Activated naive CD4-positive, alpha-beta T cell treated with anti-CD3 and anti-CD28 coated beads, Interleukin-2, amount 50 U/mL, for 16 hours (primary cell): ENCODE measurements around the gene RNU6-1.

Source experiments
- DNase-seq: peaks from one replicate; pipeline ENCODE4 v3.0.0-alpha.2; 2020

The RNU6-1 gene

DNA sequence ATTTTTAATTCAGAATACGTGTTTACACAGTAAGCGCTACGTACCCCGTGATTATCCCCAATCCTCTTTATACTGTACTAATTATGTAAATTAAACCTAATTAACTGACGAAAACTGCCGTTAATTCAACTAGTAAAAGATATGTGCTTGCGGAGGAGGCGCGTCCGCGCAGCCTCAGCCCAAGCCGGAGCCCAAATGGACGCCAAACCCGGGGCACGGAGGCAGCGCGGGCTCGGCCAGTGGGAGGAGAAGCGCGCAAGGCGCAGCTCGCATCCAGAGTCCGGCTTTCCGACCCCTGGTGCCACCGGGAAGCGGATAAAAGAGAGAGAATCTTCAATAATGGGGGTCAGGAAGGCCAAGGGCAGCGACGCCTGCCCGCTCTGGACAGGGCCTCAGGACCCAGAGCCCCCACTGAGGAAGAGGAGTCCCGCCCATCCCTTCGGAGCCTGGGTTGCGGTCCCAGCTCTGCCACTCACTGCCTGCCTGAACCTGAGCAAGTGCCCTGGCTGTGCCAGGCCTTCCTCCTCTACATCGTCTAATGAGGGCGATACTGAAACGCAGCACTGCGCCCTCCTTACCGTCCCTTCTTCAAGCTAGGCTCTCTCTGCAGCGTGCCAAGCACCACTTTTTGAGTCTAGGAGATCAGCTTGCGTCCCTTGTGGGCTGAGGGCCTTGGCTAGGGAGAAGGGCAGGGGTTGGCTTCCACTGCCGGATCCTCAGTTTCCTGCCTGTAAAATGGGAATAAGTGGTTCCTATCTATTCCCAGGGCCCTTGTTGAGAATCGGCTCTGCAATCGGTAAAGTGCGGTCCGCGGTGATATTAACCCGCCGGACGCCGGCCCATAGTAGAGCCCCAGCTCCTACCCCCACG, 19.5 kb downstream of the RNU6-1 start:
- DNase-seq = no peak

DNA sequence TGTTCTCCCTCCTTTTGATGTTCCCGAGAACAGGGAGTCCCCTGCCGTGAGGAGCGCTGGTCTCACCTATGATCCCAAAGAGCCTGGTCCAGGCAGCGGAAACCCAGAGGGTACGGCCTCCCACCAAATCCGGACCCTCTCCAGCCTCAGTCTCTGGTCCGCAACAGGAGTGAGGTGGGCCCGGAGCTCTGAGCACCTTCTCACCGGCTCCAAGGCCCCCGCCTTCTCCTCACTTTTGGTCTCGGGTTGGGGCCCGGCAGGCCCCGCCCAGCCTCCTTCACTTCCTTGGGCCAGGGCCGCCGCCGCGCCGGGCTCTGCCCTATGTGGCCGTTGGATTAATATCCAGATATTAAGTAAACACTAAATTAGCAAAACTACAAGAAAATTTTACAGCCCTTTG, 20.2 kb downstream of the RNU6-1 start:
- DNase-seq = no peak

DNA sequence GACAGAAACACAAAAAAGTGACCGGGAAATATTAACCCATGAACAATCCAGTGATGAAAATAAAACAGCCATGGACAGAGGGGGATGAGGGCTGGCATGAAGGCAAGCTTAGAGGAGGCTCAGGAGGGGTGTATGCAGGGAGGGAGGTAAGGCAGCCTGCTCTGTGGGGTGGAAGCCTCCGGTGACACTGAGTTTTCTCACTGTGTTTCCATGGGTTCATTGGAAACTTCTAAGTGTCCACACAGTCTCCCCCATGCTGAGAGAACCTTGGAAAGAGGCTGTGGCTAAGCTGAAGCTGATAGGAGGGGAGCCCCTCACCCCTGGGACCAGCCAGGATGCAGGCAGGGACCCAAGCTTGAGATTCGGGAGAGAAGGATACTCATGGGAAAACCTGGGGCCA, 21.4 kb downstream of the RNU6-1 start:
- no peak for DNase-seq

DNA sequence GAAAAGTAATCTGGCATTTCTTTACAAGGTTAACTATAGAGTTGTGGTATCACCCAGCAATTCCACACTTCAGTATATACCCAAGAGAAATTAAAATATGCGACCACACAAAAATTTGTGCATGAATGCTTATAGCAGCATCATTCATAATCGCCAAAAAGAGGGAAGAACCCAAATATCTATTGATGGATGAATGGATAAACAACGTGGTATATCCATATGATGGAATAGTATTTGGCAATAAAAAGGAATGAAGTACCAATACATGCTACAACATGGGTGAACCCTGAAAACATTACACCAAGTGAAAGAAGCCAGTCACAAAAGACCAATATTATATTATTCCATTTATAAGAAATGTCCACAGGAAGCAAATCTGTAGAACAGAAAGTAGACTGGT, 23.2 kb downstream of the RNU6-1 start:
- no peak for DNase-seq

- DNase-seq = no peak
These were observed 24.7 kb downstream of the RNU6-1 start for GRCh38 chr15:67815036-67815592.

- DNase-seq = no peak
These were observed 26.7 kb downstream of the RNU6-1 start for GRCh38 chr15:67813104-67813634.

- no peak for DNase-seq
These were observed 27.6 kb downstream of the RNU6-1 start for GRCh38 chr15:67812241-67812644.

DNA sequence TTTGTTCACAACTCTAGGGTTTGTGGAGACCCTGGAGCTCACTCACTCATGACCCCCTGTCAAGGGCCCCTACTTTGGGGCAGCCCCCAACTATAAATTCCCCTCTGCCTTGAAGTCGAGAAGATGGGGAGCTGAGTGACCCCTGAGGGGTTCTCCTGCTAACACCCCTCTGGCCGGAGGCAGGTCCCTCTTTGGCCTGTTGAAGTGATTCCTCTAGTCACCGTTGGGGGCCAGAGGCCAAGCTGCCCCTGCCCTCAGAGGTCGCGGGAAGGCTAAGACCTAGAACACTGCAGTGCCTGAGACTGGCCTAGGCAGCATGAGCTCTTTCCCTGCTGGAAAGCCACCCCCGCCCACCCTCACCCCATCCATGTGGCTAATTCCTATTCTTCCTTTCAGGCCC, 30.0 kb downstream of the RNU6-1 start:
- DNase-seq = no peak

DNA sequence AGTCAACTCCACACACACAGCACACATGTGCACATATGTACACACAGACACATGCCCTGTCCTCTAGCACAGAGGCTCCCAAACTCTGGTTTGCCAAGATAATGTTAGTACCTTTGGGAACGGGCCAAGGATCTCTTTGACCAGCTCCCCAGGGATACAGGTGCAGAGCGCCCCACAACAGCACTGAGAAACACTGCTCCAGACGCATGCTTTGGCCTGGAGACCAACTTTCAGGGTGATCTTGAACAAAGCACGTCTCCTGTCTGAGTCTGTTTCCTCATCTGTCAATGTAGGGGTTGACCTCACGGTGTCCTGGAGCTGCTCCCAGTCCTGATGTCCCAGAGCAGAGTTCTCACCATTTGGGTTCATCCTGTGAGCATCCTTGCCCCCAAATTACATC, 30.4 kb downstream of the RNU6-1 start:
- no peak for DNase-seq

DNA sequence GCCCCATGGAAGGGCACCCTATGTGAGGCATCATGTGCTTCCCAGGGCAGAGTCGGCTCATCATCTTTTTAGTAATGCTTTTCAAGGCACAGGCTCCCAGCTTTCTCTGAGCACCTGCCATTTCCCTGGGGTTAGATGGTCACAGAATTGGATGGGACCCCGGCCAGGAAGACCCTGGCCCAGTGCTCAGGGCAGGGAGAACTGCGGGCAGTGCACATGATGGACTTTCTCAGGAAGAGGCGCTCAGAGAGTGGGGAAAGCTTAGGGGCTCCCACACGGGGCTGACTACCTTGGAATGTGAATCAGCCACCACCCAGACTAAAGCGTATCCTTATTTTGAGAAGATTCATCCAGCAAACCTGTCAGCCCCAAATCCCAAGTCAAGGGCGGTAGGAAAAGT, 31.0 kb downstream of the RNU6-1 start:
- no peak for DNase-seq

- DNase-seq = no peak
These were observed 32.0 kb downstream of the RNU6-1 start for GRCh38 chr15:67807836-67808235.

- no peak for DNase-seq
These were observed 32.7 kb downstream of the RNU6-1 start for GRCh38 chr15:67807141-67807540.

GRCh38 chr15:67806536-67806935, 33.3 kb downstream of the RNU6-1 start:
- DNase-seq = no peak

DNA sequence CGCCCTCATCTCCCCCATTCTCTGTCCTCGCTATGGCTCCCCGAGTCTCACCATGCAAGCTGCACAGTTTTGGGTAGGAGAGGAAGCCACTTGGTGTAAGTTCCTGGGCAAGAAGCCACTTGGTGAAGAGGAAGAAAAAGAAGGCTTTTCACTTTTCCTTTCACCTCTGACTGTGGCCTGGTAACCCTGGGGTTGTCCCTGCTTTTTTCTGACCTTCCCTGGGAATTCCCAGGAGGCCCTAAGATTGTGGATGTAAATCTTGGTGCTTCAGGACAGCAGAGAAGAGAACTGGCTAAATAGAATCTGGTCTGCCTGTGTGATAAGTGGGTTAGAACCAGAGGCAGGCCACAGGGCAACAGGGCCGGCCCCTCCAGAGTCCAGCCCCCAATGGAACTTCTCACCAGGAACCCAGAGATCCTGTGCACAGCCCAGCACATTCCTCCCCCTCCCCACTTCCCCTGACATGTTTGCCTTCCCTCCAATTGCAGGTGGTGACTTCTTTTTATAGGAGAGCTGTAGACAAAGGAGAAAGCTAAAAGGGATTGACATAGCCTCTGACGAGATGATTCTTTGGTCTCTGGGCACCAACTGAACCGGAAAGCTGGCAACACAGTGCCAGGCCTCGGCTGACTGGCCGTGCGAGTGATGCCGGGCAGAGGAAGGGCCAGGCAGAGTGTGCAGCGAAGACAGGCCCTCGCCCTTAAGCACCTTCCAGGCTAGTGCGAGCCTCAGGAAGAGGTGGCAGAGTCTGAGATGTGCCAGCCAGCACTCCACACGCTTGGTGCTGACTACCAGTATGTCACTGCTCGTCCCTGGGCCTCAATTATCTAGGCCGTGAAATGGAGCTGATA, 34.0 kb downstream of the RNU6-1 start:
- no peak for DNase-seq

DNA sequence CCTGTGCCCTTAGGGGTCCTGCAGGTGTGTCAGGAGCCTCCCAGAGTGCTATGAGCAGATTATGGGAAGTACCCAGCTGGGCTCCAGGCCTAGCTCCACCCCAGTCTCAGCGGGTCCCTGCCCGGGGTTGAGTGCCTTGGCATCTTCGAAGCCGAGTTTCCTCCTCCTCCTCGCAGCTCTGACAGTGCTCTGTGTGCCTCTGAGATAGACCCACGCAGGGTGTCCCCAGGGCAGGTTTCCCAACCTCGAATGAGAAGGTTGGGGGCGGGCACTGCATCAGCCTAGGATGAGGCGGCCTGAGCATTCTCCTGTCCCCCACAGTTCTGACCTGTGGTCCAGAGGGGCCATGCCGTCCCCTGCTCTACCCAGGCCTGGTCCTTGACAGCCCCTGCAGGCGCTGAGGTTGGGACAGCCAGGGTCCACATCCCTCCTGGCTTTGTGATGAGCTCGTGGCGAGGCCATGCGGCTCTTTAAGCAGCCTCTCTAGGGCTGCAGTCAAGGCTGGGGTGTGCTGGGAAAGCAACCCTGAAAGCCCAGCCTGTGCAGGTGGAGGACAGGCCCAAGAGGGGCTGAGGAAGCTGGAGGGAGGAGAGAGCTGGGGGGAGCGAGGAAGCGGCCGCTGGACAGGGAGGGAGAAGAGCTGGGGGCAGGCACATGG, 34.7 kb downstream of the RNU6-1 start:
- no peak for DNase-seq

GRCh38 chr15:67803996-67804843, 35.6 kb downstream of the RNU6-1 start:
- no peak for DNase-seq

- no peak for DNase-seq
These were observed 36.5 kb downstream of the RNU6-1 start for GRCh38 chr15:67803299-67803698.

DNA sequence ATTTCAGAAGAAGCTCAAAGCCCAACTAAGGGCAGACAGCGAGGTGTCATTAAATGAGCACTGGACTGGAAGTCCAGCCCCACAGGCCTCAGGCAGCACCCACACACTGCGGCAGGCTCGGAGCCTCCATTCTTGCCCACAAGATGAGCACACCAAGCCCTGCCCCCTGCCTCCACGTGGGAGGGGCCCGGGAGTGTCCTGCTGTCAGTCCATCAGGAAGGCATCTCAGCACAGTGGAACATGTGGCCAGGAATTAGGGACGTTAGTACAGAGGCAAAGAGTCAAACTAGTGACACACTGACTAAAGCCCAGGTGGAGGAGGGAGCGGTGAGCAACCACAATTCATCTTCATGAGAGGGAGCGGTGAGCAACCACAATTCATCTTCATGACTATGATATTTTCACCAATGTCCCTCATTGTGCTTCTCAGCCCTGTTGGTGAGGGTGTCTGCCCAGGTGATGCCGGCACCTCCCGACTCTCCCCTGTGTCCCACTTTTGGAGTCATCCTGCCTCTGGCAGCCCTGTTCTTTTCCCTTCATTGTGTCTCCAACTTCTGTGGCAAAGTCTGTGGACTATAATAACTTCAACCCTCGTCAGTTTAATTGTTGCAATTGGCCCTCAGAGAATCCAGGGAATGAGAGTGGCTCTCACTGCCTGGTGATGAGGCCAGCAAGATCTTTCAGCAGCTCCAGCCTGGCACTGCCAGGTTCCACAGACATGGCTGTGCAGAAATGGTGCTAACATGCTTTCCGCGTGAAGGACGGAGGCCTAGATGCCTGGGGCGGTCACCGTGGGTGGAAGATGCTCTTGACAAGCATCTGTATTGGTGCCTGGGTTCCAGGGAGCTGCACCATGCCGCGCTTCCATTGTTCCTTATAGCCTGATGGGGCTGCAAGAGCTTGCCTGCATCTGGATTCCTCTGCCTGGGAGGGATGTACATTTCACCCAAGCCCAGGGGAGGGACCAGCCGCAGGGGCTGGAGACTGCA, 37.6 kb downstream of the RNU6-1 start:
- no peak for DNase-seq

GRCh38 chr15:67801142-67801541, 38.7 kb downstream of the RNU6-1 start:
- DNase-seq = no peak

- DNase-seq = no peak
These were observed 40.0 kb downstream of the RNU6-1 start for GRCh38 chr15:67799801-67800205.
